Measurements from ENCODE around the gene COL26A1. TPM values are rescaled to one million over a fixed set of nuclear protein-coding genes. Genes with fewer than 3 reads are reported as not detected.
"Not testable (repeated sequence)": the region's sequence is repeated elsewhere in the genome, so short reads cannot be mapped to it uniquely, and the experiment has no call there.

Gene COL26A1
- total RNA-seq, 1 donor = not detected

DNA sequence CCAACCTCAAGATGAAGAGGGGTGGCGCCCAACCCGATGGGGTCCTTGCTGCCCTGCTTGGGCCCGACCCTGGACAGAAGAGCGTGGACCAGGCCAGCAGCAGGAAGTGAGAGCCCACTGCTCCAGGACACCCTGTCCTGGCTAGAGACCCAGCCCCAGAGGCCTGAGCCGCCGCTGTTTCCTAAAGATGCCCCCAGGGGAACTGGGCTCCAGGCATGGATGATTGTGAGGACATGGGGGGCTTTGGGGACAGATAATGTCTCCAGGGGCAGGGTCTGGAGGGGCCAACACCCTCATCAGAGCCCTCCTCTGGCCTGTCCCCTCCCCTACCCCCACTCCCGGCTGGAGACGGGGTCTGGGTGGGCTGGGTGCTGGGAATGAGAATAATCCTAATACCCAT lies 194.7 kb downstream of the COL26A1 start:
- Histone ChIP-seq H2AFZ (ENCODE audit: low read length) (no peak overlapping the region), H3K27me3 (ENCODE audit: insufficient read depth, low read length) (peaks cover 15% of the 10 kb centered on the region), H3K36me3 (ENCODE audit: insufficient read depth, low read length) (no peaks in the 10 kb centered on the region), H3K9me3 (ENCODE audit: low read depth, low read length) (no peaks in the 10 kb centered on the region), H3K4me1 (ENCODE audit: insufficient read depth, low read length) (no peaks in the 10 kb centered on the region), H3K79me2 (ENCODE audit: insufficient read depth, low read length) (no peaks in the 10 kb centered on the region), H3K4me2 (ENCODE audit: insufficient read depth, low read length) (no peak overlapping the region), H4K20me1 (ENCODE audit: insufficient read depth, low read length) (no peaks in the 10 kb centered on the region), H3K4me3 (ENCODE audit: insufficient read depth, low read length) (no peak overlapping the region), H3K27ac (ENCODE audit: low read depth, low read length) (no peak overlapping the region)
- TF ChIP-seq, protein P1, sequence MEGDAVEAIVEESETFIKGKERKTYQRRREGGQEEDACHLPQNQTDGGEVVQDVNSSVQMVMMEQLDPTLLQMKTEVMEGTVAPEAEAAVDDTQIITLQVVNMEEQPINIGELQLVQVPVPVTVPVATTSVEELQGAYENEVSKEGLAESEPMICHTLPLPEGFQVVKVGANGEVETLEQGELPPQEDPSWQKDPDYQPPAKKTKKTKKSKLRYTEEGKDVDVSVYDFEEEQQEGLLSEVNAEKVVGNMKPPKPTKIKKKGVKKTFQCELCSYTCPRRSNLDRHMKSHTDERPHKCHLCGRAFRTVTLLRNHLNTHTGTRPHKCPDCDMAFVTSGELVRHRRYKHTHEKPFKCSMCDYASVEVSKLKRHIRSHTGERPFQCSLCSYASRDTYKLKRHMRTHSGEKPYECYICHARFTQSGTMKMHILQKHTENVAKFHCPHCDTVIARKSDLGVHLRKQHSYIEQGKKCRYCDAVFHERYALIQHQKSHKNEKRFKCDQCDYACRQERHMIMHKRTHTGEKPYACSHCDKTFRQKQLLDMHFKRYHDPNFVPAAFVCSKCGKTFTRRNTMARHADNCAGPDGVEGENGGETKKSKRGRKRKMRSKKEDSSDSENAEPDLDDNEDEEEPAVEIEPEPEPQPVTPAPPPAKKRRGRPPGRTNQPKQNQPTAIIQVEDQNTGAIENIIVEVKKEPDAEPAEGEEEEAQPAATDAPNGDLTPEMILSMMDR (IDR thresholded peaks at IDR 0.05; ENCODE audit: extremely low read depth, low read depth, low read length) = no peak
- no peak for DNase-seq (ENCODE audit: insufficient read length, low spot score, missing footprints)

DNA sequence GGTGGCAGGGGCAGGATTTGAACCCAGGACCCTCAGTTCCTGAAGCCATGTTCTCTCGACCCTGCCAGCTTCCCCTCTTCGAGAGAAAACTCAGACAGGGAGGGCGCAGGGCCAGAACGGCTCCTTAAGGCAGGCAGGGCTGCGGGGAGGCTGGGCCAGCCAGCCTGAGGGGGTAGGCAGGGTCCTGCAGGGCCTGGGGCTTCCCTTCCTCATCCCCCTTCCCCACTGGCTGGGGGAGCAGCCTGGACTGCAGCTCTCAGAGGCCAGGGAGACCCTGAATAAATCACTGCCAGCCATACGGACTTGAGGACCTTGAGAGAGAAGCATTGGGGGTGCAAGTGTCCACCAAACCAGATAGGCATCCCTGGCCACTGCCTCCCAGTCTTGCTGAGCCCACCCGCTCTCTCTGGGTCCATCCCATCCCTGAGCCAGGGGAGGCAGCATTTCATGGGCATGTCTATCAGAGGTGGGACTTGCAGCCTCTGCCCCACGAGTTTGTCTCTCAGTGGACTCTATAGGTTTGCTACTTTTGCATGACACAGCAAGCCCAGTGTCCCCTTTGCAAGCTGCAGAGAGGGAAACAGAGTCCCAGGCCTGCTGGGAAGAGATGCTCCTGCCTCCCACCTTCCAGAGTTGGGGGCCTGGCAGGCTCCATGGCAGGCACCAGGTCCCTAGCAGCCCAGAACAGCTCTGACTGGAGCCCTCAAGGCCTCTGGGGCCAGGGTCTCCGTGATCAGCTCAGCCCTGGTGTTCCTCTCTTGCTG lies 195.5 kb downstream of the COL26A1 start:
- H3K27me3 ChIP-seq (ENCODE audit: insufficient read depth, low read length) = peaks cover 18% of the 10 kb centered on the region
- H4K20me1 ChIP-seq (ENCODE audit: insufficient read depth, low read length) = no peaks in the 10 kb centered on the region
- H3K4me3 ChIP-seq (ENCODE audit: insufficient read depth, low read length) = no peak overlapping the region
- peak; percentile 55 for DNase-seq (ENCODE audit: insufficient read length, low spot score, missing footprints)
- no peaks in the 10 kb centered on the region for H3K36me3 ChIP-seq (ENCODE audit: insufficient read depth, low read length)
- H3K4me1 ChIP-seq (ENCODE audit: insufficient read depth, low read length) = no peaks in the 10 kb centered on the region
- no peaks in the 10 kb centered on the region for H3K9me3 ChIP-seq (ENCODE audit: low read depth, low read length)
- no peaks in the 10 kb centered on the region for H3K79me2 ChIP-seq (ENCODE audit: insufficient read depth, low read length)
- H3K4me2 ChIP-seq (ENCODE audit: insufficient read depth, low read length) = no peak overlapping the region
- H3K27ac ChIP-seq (ENCODE audit: low read depth, low read length) = no peak overlapping the region
- H2AFZ ChIP-seq (ENCODE audit: low read length) = no peak overlapping the region
- TF ChIP-seq, protein P1 (IDR thresholded peaks at IDR 0.05; ENCODE audit: extremely low read depth, low read depth, low read length) = no peak

DNA sequence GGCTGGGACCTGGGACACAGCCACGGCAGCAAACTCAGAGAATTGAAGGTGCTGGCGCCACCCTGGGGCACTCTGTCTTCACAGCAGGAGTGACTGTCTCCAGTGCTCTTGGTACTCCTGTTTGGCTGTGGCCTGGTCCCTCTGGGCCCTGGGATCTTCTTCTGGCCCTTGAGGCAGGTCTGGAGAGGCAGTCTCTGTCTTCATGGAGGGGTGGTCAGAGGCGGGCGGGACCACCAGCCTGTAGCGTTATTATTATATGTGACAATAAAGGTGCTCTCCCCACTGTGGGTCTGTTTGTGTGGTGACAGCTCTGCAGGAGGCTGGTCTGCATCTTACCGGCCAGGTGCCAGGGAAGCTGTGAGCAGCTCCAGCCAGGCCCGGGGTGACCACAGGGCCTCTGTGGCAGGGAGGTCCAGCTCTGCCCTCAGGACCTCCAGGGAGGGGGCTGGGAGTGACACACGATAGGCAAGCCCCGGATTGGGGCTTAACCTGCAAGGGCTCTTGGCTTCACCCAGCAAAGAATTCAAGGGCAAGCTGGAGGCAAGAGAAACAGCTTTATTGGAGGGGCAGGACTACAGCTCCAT lies 196.2 kb downstream of the COL26A1 start:
- H4K20me1 ChIP-seq (ENCODE audit: insufficient read depth, low read length) = no peaks in the 10 kb centered on the region
- no peak overlapping the region for H2AFZ ChIP-seq (ENCODE audit: low read length)
- no peak overlapping the region for H3K27ac ChIP-seq (ENCODE audit: low read depth, low read length)
- DNase-seq (ENCODE audit: insufficient read length, low spot score, missing footprints) = peak; percentile 65
- no peaks in the 10 kb centered on the region for H3K79me2 ChIP-seq (ENCODE audit: insufficient read depth, low read length)
- H3K4me3 ChIP-seq (ENCODE audit: insufficient read depth, low read length) = no peak overlapping the region
- H3K4me2 ChIP-seq (ENCODE audit: insufficient read depth, low read length) = no peak overlapping the region
- TF ChIP-seq, protein P1 (IDR thresholded peaks at IDR 0.05; ENCODE audit: extremely low read depth, low read depth, low read length) = peak; percentile 9
- H3K4me1 ChIP-seq (ENCODE audit: insufficient read depth, low read length) = no peaks in the 10 kb centered on the region
- no peaks in the 10 kb centered on the region for H3K9me3 ChIP-seq (ENCODE audit: low read depth, low read length)
- no peaks in the 10 kb centered on the region for H3K36me3 ChIP-seq (ENCODE audit: insufficient read depth, low read length)
- peaks cover 23% of the 10 kb centered on the region for H3K27me3 ChIP-seq (ENCODE audit: insufficient read depth, low read length)

DNA sequence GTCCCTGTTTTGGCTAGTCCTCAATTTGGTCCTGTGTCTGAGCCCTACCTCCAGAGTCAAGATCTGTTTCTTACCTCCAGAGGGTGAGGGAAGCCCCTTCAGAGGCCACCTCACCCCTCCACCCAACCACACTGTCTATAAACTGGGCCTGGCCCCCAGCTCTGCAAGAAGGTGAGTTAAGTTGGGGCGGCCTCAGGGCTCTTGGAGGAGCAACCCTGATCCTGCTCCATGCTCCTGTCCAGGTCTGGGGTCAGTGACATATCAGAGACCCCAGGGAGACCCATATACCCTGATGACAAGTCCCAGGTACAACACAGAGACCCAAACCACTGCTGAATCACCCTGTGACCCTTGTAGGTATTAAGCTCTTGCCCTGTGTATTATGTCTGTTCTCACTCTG lies 196.9 kb downstream of the COL26A1 start:
- Histone ChIP-seq H3K4me2 (ENCODE audit: insufficient read depth, low read length) (no peak overlapping the region), H3K27ac (ENCODE audit: low read depth, low read length) (no peak overlapping the region), H4K20me1 (ENCODE audit: insufficient read depth, low read length) (no peaks in the 10 kb centered on the region), H2AFZ (ENCODE audit: low read length) (no peak overlapping the region), H3K4me1 (ENCODE audit: insufficient read depth, low read length) (no peaks in the 10 kb centered on the region), H3K4me3 (ENCODE audit: insufficient read depth, low read length) (no peak overlapping the region), H3K36me3 (ENCODE audit: insufficient read depth, low read length) (no peaks in the 10 kb centered on the region), H3K9me3 (ENCODE audit: low read depth, low read length) (no peaks in the 10 kb centered on the region), H3K79me2 (ENCODE audit: insufficient read depth, low read length) (no peaks in the 10 kb centered on the region), H3K27me3 (ENCODE audit: insufficient read depth, low read length) (peaks cover 30% of the 10 kb centered on the region)
- peak; percentile 31 for DNase-seq (ENCODE audit: insufficient read length, low spot score, missing footprints)
- TF ChIP-seq, protein P1 (IDR thresholded peaks at IDR 0.05; ENCODE audit: extremely low read depth, low read depth, low read length) = no peak

DNA sequence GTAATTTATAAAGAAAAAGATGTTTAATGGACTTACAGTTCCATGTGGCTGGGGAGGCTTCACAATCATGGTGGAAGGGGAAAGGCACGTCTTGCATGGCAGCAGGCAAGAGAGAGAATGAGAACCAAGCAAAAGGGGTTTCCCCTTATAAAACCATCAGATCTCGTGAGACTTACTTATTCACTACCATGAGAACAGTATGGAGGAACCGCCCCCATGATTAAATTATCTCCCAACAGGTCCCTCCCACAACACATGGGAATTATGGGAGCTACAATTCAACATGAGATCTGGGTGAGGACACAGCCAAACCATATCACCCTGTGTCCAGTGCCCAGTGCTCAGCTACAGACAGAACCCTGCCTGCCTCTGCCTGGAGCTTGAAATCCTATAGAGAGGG lies 197.3 kb downstream of the COL26A1 start:
- not testable (repeated sequence) for H3K4me3 ChIP-seq (ENCODE audit: insufficient read depth, low read length)

More for the DNA sequence above, 197.3 kb downstream of the COL26A1 start:
- H3K36me3 ChIP-seq (ENCODE audit: insufficient read depth, low read length); H3K9me3 ChIP-seq (ENCODE audit: low read depth, low read length); H2AFZ ChIP-seq (ENCODE audit: low read length); H3K4me1 ChIP-seq (ENCODE audit: insufficient read depth, low read length); H4K20me1 ChIP-seq (ENCODE audit: insufficient read depth, low read length); DNase-seq (ENCODE audit: insufficient read length, low spot score, missing footprints); H3K27ac ChIP-seq (ENCODE audit: low read depth, low read length); H3K79me2 ChIP-seq (ENCODE audit: insufficient read depth, low read length); H3K4me2 ChIP-seq (ENCODE audit: insufficient read depth, low read length): not testable (repeated sequence)
- peaks cover 26% of the 10 kb centered on the region for H3K27me3 ChIP-seq (ENCODE audit: insufficient read depth, low read length)

All from osteoblast (primary cell).